ENCODE data around the gene GRPEL1.

- TF ChIP-seq EZH2 (IDR thresholded peaks at IDR 0.05; ENCODE audit: borderline replicate concordance, control insufficient read depth, low read depth, low read length) = no peak
- TF ChIP-seq POLR2A (IDR thresholded peaks at IDR 0.05; ENCODE audit: low read depth, low read length) = peak; percentile 73
- no peak for TF ChIP-seq JUND (IDR thresholded peaks at IDR 0.05; ENCODE audit: low read depth, low read length)
- TF ChIP-seq ZNF274 (IDR thresholded peaks at IDR 0.05; ENCODE audit: insufficient read depth, insufficient read length) = no peak
- no peak for TF ChIP-seq SRF (IDR thresholded peaks at IDR 0.05; ENCODE audit: low read depth in 2 of 2, low read length in 2 of 2)
- TF ChIP-seq PAX5 (IDR thresholded peaks at IDR 0.05; ENCODE audit: borderline replicate concordance, low read depth, low read length) = no peak
- no peak for TF ChIP-seq CHD4 (IDR thresholded peaks at IDR 0.05)
- no peak for TF ChIP-seq ASH2L (IDR thresholded peaks at IDR 0.05; ENCODE audit: borderline replicate concordance, low read depth)
- 0 out of 2 replicates have a peak, but pooled peaks have one; percentile 31 for TF ChIP-seq POLR2AphosphoS5 (IDR thresholded peaks at IDR 0.05; ENCODE audit: low read length)
- TF ChIP-seq EP300 (IDR thresholded peaks at IDR 0.05; ENCODE audit: borderline replicate concordance in 1 of 2, control insufficient read depth in 1 of 2, low read depth in 2 of 2, low read length in 2 of 2) = no peak
- TF ChIP-seq MAX (IDR thresholded peaks at IDR 0.05; ENCODE audit: low read depth, low read length) = no peak
Measured at GRCh38 chr4:7043284-7044136, 24.4 kb downstream of the GRPEL1 start, which contains the start of gene TADA2B.
